ENCODE data around the gene GOLGA1. TPM values are rescaled to one million over a fixed set of nuclear protein-coding genes. Genes with fewer than 3 reads are reported as not detected.

Gene GOLGA1
- polyA plus RNA-seq, 3 donors: 3.1 to 15.7 (median 8.0) TPM

- Mint-ChIP-seq H3K9me3 (no peaks in the 10 kb centered on the region), H3K4me1 (peaks cover 14% of the 10 kb centered on the region), H3K36me3 (peaks cover 2% of the 10 kb centered on the region in 2 donors), H3K27ac (no peak overlapping the region), H3K4me3 (no peak overlapping the region), H3K27me3 (ENCODE audit: low read depth in 3 of 3) (no peaks in the 10 kb centered on the region)
- Histone ChIP-seq H2AFZ (ENCODE audit: insufficient read depth, low read depth, low read length, poor library complexity, severe bottlenecking) (no peak overlapping the region), H3K4me1 (ENCODE audit: control insufficient read depth in 1 of 2, insufficient read depth in 2 of 2, low read length in 2 of 2) (peaks cover 0 to 5% of the 10 kb centered on the region in 2 donors), H4K20me1 (ENCODE audit: insufficient read depth, low read length) (no peaks in the 10 kb centered on the region), H3K27ac (ENCODE audit: low read depth in 1 of 2, low read length in 2 of 2) (no peak overlapping the region), H3K9ac (ENCODE audit: insufficient read depth, low read length, poor library complexity, severe bottlenecking) (no peak overlapping the region), H3K4me3 (replicated peaks in 1 of 3; ENCODE audit: low read depth in 2 of 3, low read length in 3 of 3) (no peak overlapping the region), H3K79me2 (ENCODE audit: insufficient read depth, low read length) (no peaks in the 10 kb centered on the region), H3K27me3 (ENCODE audit: control insufficient read depth in 2 of 2, insufficient read depth in 2 of 2, low read length in 2 of 2) (no peaks in the 10 kb centered on the region), H3K4me2 (replicated peaks; ENCODE audit: extremely low read depth, low read length, poor library complexity, severe bottlenecking) (no peak overlapping the region), H3K9me3 (replicated peaks in 1 of 2; ENCODE audit: control insufficient read depth in 1 of 2, insufficient read depth in 1 of 2, low read length in 2 of 2) (no peaks in the 10 kb centered on the region), H3K36me3 (replicated peaks in 1 of 2; ENCODE audit: control insufficient read depth in 1 of 2, insufficient read depth in 2 of 2, low read length in 2 of 2) (no peaks in the 10 kb centered on the region)
- WGBS (ENCODE audit: insufficient coverage): 60% methylated on average over 2 of the region's 2 CpGs
- TF ChIP-seq, protein P1, sequence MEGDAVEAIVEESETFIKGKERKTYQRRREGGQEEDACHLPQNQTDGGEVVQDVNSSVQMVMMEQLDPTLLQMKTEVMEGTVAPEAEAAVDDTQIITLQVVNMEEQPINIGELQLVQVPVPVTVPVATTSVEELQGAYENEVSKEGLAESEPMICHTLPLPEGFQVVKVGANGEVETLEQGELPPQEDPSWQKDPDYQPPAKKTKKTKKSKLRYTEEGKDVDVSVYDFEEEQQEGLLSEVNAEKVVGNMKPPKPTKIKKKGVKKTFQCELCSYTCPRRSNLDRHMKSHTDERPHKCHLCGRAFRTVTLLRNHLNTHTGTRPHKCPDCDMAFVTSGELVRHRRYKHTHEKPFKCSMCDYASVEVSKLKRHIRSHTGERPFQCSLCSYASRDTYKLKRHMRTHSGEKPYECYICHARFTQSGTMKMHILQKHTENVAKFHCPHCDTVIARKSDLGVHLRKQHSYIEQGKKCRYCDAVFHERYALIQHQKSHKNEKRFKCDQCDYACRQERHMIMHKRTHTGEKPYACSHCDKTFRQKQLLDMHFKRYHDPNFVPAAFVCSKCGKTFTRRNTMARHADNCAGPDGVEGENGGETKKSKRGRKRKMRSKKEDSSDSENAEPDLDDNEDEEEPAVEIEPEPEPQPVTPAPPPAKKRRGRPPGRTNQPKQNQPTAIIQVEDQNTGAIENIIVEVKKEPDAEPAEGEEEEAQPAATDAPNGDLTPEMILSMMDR (IDR thresholded peaks at IDR 0.05): no peak
- intact Hi-C loops (cut with micrococcal nuclease): loop anchor here in 1 of 2 donors (10.0 kb wide), 1 partner anchor 175 kb away; the partner anchor contains the start of genes NR6A1 and OLFML2A
- no peak for DNase-seq
These were observed 8.5 kb upstream of the GOLGA1 start for GRCh38 chr9:124949387-124949786.

DNA sequence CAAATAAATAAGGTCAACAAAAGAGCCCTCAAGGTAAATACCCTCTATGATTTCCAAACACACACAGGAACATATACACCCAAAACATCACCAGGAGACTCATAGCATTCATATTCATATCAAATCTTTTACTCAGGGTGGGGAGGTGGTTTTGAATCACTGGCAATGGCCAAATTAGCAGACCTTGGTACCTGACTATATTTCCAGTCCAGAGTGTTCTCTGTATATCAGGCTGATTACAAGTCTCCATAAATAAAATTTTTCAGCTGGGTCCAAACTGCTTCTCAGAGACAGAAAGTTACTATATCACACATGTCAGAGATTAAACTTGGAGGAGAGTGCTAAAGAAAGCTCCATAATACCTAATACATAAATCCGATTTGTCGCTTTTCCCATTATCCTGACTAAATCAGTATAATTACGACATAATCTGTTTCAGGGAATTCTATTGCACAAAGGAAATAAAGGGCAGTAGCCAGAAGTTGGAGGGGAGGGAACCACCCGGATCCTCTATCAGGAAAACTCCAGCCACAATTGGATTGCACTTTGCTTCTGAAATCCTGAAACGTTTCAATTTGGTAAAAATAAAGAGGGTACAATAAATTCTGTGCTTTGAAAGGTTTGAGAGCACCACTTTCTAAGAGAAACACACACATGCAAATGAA is 7.0 kb upstream of the GOLGA1 start:
- no peak overlapping the region for H3K4me3 Mint-ChIP-seq
- no peaks in the 10 kb centered on the region for H3K27me3 Mint-ChIP-seq (ENCODE audit: low read depth in 3 of 3)
- Histone ChIP-seq H3K4me1 (ENCODE audit: control insufficient read depth in 1 of 2, insufficient read depth in 2 of 2, low read length in 2 of 2) (peaks cover 0 to 5% of the 10 kb centered on the region in 2 donors), H3K9me3 (replicated peaks in 1 of 2; ENCODE audit: control insufficient read depth in 1 of 2, insufficient read depth in 1 of 2, low read length in 2 of 2) (no peaks in the 10 kb centered on the region), H3K27ac (ENCODE audit: low read depth in 1 of 2, low read length in 2 of 2) (no peak overlapping the region), H3K9ac (ENCODE audit: insufficient read depth, low read length, poor library complexity, severe bottlenecking) (no peak overlapping the region), H3K36me3 (replicated peaks in 1 of 2; ENCODE audit: control insufficient read depth in 1 of 2, insufficient read depth in 2 of 2, low read length in 2 of 2) (no peaks in the 10 kb centered on the region), H4K20me1 (ENCODE audit: insufficient read depth, low read length) (no peaks in the 10 kb centered on the region), H3K4me3 (replicated peaks in 1 of 3; ENCODE audit: low read depth in 2 of 3, low read length in 3 of 3) (no peak overlapping the region), H3K4me2 (replicated peaks; ENCODE audit: extremely low read depth, low read length, poor library complexity, severe bottlenecking) (no peak overlapping the region), H3K27me3 (ENCODE audit: control insufficient read depth in 2 of 2, insufficient read depth in 2 of 2, low read length in 2 of 2) (no peaks in the 10 kb centered on the region), H3K79me2 (ENCODE audit: insufficient read depth, low read length) (no peaks in the 10 kb centered on the region), H2AFZ (ENCODE audit: insufficient read depth, low read depth, low read length, poor library complexity, severe bottlenecking) (no peak overlapping the region)
- intact Hi-C loops (cut with micrococcal nuclease): loop anchor here in 1 of 2 donors (10.0 kb wide), 1 partner anchor 173 kb away; the partner anchor contains the start of genes NR6A1 and OLFML2A
- H3K4me1 Mint-ChIP-seq: peaks cover 16% of the 10 kb centered on the region
- H3K9me3 Mint-ChIP-seq: no peaks in the 10 kb centered on the region
- H3K27ac Mint-ChIP-seq: peak overlapping the region in 1 of 7 donors; percentile 64
- TF ChIP-seq, protein P1 (IDR thresholded peaks at IDR 0.05): no peak
- WGBS (ENCODE audit: insufficient coverage): no CpG with 5 or more reads among the region's 5 CpGs
- peaks cover 0 to 2% of the 10 kb centered on the region in 2 donors for H3K36me3 Mint-ChIP-seq
- no peak for DNase-seq
